IMR-90 (cell line): Measurements from ENCODE around the gene MUC6. TPM values are rescaled to one million over a fixed set of nuclear protein-coding genes. Genes with fewer than 3 reads are reported as not detected.

Source experiments
- ATAC-seq: fragments of 200-7000 bp; cut with Tn5 transposase; 2 replicates; pipeline ENCODE4 v1.9.1; 2020; ENCODE audit warnings: low read depth, mild to moderate bottlenecking, moderate library complexity
- BruUV-seq: library from RNA; stranded (reverse); fragments of 400-500 nt; replicated peaks from 2 replicates; lab custom pipeline; 2021; lab: Mats Ljungman, UMichigan
- CTCF ChIA-PET: fragments of 300-600 bp; formaldehyde crosslinking; extraction: SDS; loops from one replicate; lab custom pipeline; 2021; ENCODE audit warnings: antibody characterized with exemption; lab: Yijun Ruan, JAX
- POLR2A ChIA-PET: fragments of 300-600 bp; sonication (Branson Sonifier 250); formaldehyde crosslinking; loops from one replicate; lab custom pipeline; 2022; ENCODE audit warnings: antibody characterized with exemption; ENCODE audit not compliant: unreplicated experiment; lab: Charles Lee
- DNase-seq: peaks from one replicate; pipeline ENCODE4 v3.0.0; 2013
- H2AFZ ChIP-seq: replicated peaks from 2 replicates; pipeline ENCODE3; 2013; ENCODE audit warnings: low read length, mild to moderate bottlenecking; ENCODE audit not compliant: poor library complexity
- H2AK5ac ChIP-seq: 2 replicates; pipeline ENCODE4 v1.6.1; 2013; ENCODE audit warnings: low read depth, low read length, inconsistent platforms
- H2AK9ac ChIP-seq: replicated peaks from 2 replicates; pipeline ENCODE3; 2013; ENCODE audit warnings: mild to moderate bottlenecking, low read depth, low read length, moderate library complexity; ENCODE audit not compliant: poor library complexity
- H2BK120ac ChIP-seq: 2 replicates; pipeline ENCODE4 v1.6.1; 2013; ENCODE audit warnings: low read depth, low read length, inconsistent platforms
- H2BK15ac ChIP-seq: 3 replicates; pipeline ENCODE4 v1.6.1; 2013; ENCODE audit warnings: low read depth, low read length, inconsistent platforms
- H2BK20ac ChIP-seq: 2 replicates; pipeline ENCODE4 v1.6.1; 2013; ENCODE audit warnings: low read depth, mild to moderate bottlenecking, inconsistent platforms, low read length, moderate library complexity
- H2BK5ac ChIP-seq: 2 replicates; pipeline ENCODE4 v1.6.1; 2013; ENCODE audit warnings: mild to moderate bottlenecking, low read depth, low read length, inconsistent platforms; ENCODE audit not compliant: poor library complexity, severe bottlenecking
- H3K14ac ChIP-seq: replicated peaks from 2 replicates; pipeline ENCODE4 v1.6.1; 2013; ENCODE audit warnings: low read depth, low read length, inconsistent platforms
- H3K18ac ChIP-seq: 2 replicates; pipeline ENCODE4 v1.6.1; 2013; ENCODE audit warnings: low read depth, low read length, control low read depth
- H3K23ac ChIP-seq: 2 replicates; pipeline ENCODE4 v1.6.1; 2013; ENCODE audit warnings: low read depth, low read length, inconsistent platforms
- H3K27ac ChIP-seq: 2 replicates; pipeline ENCODE4 v1.5.1; 2013; ENCODE audit warnings: mild to moderate bottlenecking, control low read depth, low read length; ENCODE audit not compliant: insufficient read depth
- H3K27me3 ChIP-seq: 2 replicates; pipeline ENCODE4 v1.6.1; 2013; ENCODE audit warnings: low read length; ENCODE audit not compliant: control insufficient read depth, insufficient read depth
- H3K36me3 ChIP-seq: 2 replicates; pipeline ENCODE4 v1.6.1; 2013; ENCODE audit warnings: low read length, mixed read lengths; ENCODE audit not compliant: control insufficient read depth, insufficient read depth
- H3K4ac ChIP-seq: 2 replicates; pipeline ENCODE4 v1.6.1; 2013; ENCODE audit warnings: low read depth, low read length, inconsistent platforms
- H3K4me1 ChIP-seq: 2 replicates; pipeline ENCODE4 v1.6.1; 2013; ENCODE audit warnings: low read length, mixed read lengths; ENCODE audit not compliant: control insufficient read depth, insufficient read depth
- H3K4me2 ChIP-seq: 2 replicates; pipeline ENCODE4 v1.6.1; 2013; ENCODE audit warnings: low read depth, mild to moderate bottlenecking, control low read depth, low read length, moderate library complexity
- H3K4me3 ChIP-seq: 2 replicates; pipeline ENCODE4 v1.5.1; 2013; ENCODE audit warnings: low read depth, mild to moderate bottlenecking, control low read depth, low read length, moderate library complexity; ENCODE audit not compliant: insufficient read depth
- H3K56ac ChIP-seq: 2 replicates; pipeline ENCODE4 v1.6.1; 2013; ENCODE audit warnings: low read length, inconsistent platforms; ENCODE audit not compliant: insufficient read depth; ENCODE audit errors: extremely low read depth
- H3K79me1 ChIP-seq, 2 experiments: 2 replicates each; pipeline ENCODE4 v1.6.1; 2013; ENCODE audit warnings: low read length in 2 of 2, inconsistent platforms in 1 of 2, low read depth in 1 of 2
- H3K9ac ChIP-seq: 2 replicates; pipeline ENCODE4 v1.6.1; 2013; ENCODE audit warnings: low read depth, low read length, control low read depth
- H3K9me1 ChIP-seq: 2 replicates; pipeline ENCODE4 v1.6.1; 2013; ENCODE audit warnings: low read length, inconsistent platforms; ENCODE audit not compliant: insufficient read depth
- H3K9me3 ChIP-seq: 2 replicates; pipeline ENCODE4 v1.6.1; 2013; ENCODE audit warnings: low read length; ENCODE audit not compliant: control insufficient read depth, insufficient read depth
- H4K20me1 ChIP-seq: 2 replicates; pipeline ENCODE4 v1.6.1; 2013; ENCODE audit warnings: low read length, inconsistent platforms; ENCODE audit not compliant: insufficient read depth
- H4K5ac ChIP-seq: 2 replicates; pipeline ENCODE4 v1.6.1; 2013; ENCODE audit warnings: mild to moderate bottlenecking, low read depth, low read length, control low read depth
- H4K8ac ChIP-seq, 2 experiments: 2 replicates each; pipeline ENCODE4 v1.6.1; 2013; ENCODE audit warnings: low read depth in 2 of 2, low read length in 2 of 2, control low read depth in 1 of 2, inconsistent platforms in 1 of 2
- H4K91ac ChIP-seq: 2 replicates; pipeline ENCODE4 v1.6.1; 2013; ENCODE audit warnings: low read depth, low read length, inconsistent platforms; ENCODE audit not compliant: insufficient read depth
- BHLHE40 ChIP-seq: fragments of 150-350 bp; IDR thresholded peaks from 2 replicates; pipeline ENCODE4 v1.6.1; 2016; ENCODE audit warnings: mild to moderate bottlenecking, low read depth, low read length
- CEBPB ChIP-seq: IDR thresholded peaks from 2 replicates; pipeline ENCODE4 v1.6.1; 2012; ENCODE audit warnings: low read depth, low read length, improper control_type of control experiment
- CHD1 ChIP-seq: IDR thresholded peaks from 2 replicates; pipeline ENCODE4 v1.6.1; 2012; ENCODE audit warnings: low read depth, low read length, improper control_type of control experiment
- FOS ChIP-seq: fragments of 150-350 bp; IDR thresholded peaks from 2 replicates; pipeline ENCODE4 v1.6.1; 2016; ENCODE audit warnings: low read depth, low read length
- MAFK ChIP-seq: IDR thresholded peaks from 2 replicates; pipeline ENCODE4 v1.6.1; 2012; ENCODE audit warnings: low read depth, low read length, improper control_type of control experiment
- MAZ ChIP-seq: IDR thresholded peaks from 2 replicates; pipeline ENCODE4 v1.6.1; 2012; ENCODE audit warnings: low read depth, mild to moderate bottlenecking, low read length, improper control_type of control experiment, moderate library complexity, borderline replicate concordance
- MXI1 ChIP-seq: IDR thresholded peaks from 2 replicates; pipeline ENCODE4 v1.6.1; 2012; ENCODE audit warnings: low read depth, mild to moderate bottlenecking, low read length, moderate library complexity, borderline replicate concordance
- NFE2L2 ChIP-seq: fragments of 150-350 bp; IDR thresholded peaks from 2 replicates; pipeline ENCODE4 v1.6.1; 2016; ENCODE audit warnings: low read depth, mild to moderate bottlenecking, low read length
- RAD21 ChIP-seq: IDR thresholded peaks from 2 replicates; pipeline ENCODE4 v1.6.1; 2012; ENCODE audit warnings: low read length, improper control_type of control experiment
- RCOR1 ChIP-seq: IDR thresholded peaks from 2 replicates; pipeline ENCODE4 v1.6.1; 2012; ENCODE audit warnings: mild to moderate bottlenecking, low read length, improper control_type of control experiment; ENCODE audit not compliant: insufficient replicate concordance
- RFX5 ChIP-seq: IDR thresholded peaks from 2 replicates; pipeline ENCODE4 v1.8.0; 2012; ENCODE audit warnings: low read depth, mild to moderate bottlenecking, low read length, moderate library complexity
- SMC3 ChIP-seq: fragments of 150-350 bp; IDR thresholded peaks from 2 replicates; pipeline ENCODE4 v1.6.1; 2016; ENCODE audit warnings: low read depth, mild to moderate bottlenecking, antibody characterized with exemption, low read length, moderate library complexity
- USF2 ChIP-seq: fragments of 150-350 bp; IDR thresholded peaks from 2 replicates; pipeline ENCODE4 v1.6.1; 2017; ENCODE audit warnings: mild to moderate bottlenecking, antibody characterized with exemption, low read length, low read depth
- WGBS, 2 experiments: methylation state at CpG; one replicate each; pipeline versions ENCODE4 v1.1.5 to v1.1.7; 2013; ENCODE audit warnings: missing lambda C conversion rate in 2 of 2; ENCODE audit not compliant: insufficient read length in 1 of 2; ENCODE audit errors: extremely low coverage in 2 of 2; 5-methylcytosine and 5-hydroxymethylcytosine counted together
- dilution Hi-C: fragments of 300-500 bp; cut with HindIII; formaldehyde crosslinking; loops from one replicate; pipeline ENCODE4 v1.14.3; 2018; ENCODE audit warnings: low sequenced_read_pairs; ENCODE audit not compliant: unreplicated experiment
- in situ Hi-C: fragments of 300-500 bp; cut with MboI; formaldehyde crosslinking; loops from 3 replicates; pipeline ENCODE4 v1.14.3; 2019; ENCODE audit warnings: low sequenced_read_pairs, inconsistent platforms, mixed read lengths
- intact Hi-C: fragments of 100-400 bp; cut with micrococcal nuclease; formaldehyde crosslinking; loops from 2 replicates; pipeline ENCODE4 v1.10.0; 2022
- polyA plus RNA-seq, 3 experiments: library from polyadenylated mRNA; depleted of rRNA; stranded (reverse); fragments of >200 nt; gene quantifications; 2 replicates each; pipeline ENCODE4 v1.2.3, GENCODE V29; 2012; ENCODE audit warnings: low replicate concordance in 1 of 3
- total RNA-seq: library from RNA; depleted of rRNA; stranded (reverse); fragments of >200 nt; gene quantifications from 2 replicates; pipeline ENCODE4 v1.2.3, GENCODE V29; 2012
- TF ChIP-seq, protein P1 (sequence below): fragments of 150-350 bp; IDR thresholded peaks from 2 replicates; pipeline ENCODE4 v1.6.1; 2016; ENCODE audit warnings: low read depth, mild to moderate bottlenecking, low read length, moderate library complexity, borderline replicate concordance
- TF ChIP-seq, protein P2 (sequence below): conservative IDR thresholded peaks from 2 replicates; pipeline ENCODE4 v1.5.1; 2012; ENCODE audit warnings: mild to moderate bottlenecking, low read depth, low read length, improper control_type of control experiment

MUC6 gene
- total and polyA plus RNA-seq, 2 of the 4 experiments (the other 2 are of a cell fraction), result not detected

GRCh38 chr11:1077033-1077416 lies 40.5 kb upstream of the MUC6 start:
- CTCF ChIA-PET, result no interaction called here

More at GRCh38 chr11:1077033-1077416, 40.5 kb upstream of the MUC6 start:
- BruUV-seq, result no TSS peak
- no peak overlapping the region for H3K27ac ChIP-seq
- H3K18ac ChIP-seq, result no peak overlapping the region
- no peak overlapping the region for H4K8ac ChIP-seq
- WGBS, 2 experiments, result 80% methylated on average over 2 of the region's 11 CpGs; no CpG with 5 or more reads in 1 of the 2 experiments
- no peak overlapping the region for H3K4me2 ChIP-seq
- H2BK5ac ChIP-seq, result no peak overlapping the region
- H2BK120ac ChIP-seq, result no peak overlapping the region
- no peak overlapping the region for H3K4ac ChIP-seq
- H3K14ac ChIP-seq, result no peak overlapping the region
- in situ Hi-C loops, result no loop called here
- H3K36me3 ChIP-seq, result no peaks in the 10 kb centered on the region
- TF ChIP-seq, protein P1, sequence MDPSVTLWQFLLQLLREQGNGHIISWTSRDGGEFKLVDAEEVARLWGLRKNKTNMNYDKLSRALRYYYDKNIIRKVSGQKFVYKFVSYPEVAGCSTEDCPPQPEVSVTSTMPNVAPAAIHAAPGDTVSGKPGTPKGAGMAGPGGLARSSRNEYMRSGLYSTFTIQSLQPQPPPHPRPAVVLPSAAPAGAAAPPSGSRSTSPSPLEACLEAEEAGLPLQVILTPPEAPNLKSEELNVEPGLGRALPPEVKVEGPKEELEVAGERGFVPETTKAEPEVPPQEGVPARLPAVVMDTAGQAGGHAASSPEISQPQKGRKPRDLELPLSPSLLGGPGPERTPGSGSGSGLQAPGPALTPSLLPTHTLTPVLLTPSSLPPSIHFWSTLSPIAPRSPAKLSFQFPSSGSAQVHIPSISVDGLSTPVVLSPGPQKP, result no peak
- TF ChIP-seq MAZ, result no peak
- TF ChIP-seq, protein P2, sequence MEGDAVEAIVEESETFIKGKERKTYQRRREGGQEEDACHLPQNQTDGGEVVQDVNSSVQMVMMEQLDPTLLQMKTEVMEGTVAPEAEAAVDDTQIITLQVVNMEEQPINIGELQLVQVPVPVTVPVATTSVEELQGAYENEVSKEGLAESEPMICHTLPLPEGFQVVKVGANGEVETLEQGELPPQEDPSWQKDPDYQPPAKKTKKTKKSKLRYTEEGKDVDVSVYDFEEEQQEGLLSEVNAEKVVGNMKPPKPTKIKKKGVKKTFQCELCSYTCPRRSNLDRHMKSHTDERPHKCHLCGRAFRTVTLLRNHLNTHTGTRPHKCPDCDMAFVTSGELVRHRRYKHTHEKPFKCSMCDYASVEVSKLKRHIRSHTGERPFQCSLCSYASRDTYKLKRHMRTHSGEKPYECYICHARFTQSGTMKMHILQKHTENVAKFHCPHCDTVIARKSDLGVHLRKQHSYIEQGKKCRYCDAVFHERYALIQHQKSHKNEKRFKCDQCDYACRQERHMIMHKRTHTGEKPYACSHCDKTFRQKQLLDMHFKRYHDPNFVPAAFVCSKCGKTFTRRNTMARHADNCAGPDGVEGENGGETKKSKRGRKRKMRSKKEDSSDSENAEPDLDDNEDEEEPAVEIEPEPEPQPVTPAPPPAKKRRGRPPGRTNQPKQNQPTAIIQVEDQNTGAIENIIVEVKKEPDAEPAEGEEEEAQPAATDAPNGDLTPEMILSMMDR, result no peak
- no peak for TF ChIP-seq FOS
- no peak for TF ChIP-seq BHLHE40
- TF ChIP-seq USF2, result no peak
- TF ChIP-seq NFE2L2, result no peak
- no peak for TF ChIP-seq CEBPB
- no peak for TF ChIP-seq SMC3
- TF ChIP-seq RCOR1, result no peak
- TF ChIP-seq CHD1, result no peak
- TF ChIP-seq MAFK, result no peak
- no peak for TF ChIP-seq RFX5
- no peak for TF ChIP-seq MXI1
- TF ChIP-seq RAD21, result no peak
- no peak overlapping the region for H2AK5ac ChIP-seq
- DNase-seq, result no peak
- no peaks in the 10 kb centered on the region for H3K79me1 ChIP-seq
- no peak overlapping the region for H2BK15ac ChIP-seq
- no peak overlapping the region for H2AK9ac ChIP-seq
- no peaks in the 10 kb centered on the region for H3K9me3 ChIP-seq
- no peak for ATAC-seq
- H2AFZ ChIP-seq, result no peak overlapping the region
- H4K91ac ChIP-seq, result no peak overlapping the region
- H4K5ac ChIP-seq, result no peak overlapping the region
- H3K27me3 ChIP-seq, result no peaks in the 10 kb centered on the region
- no peak overlapping the region for H3K23ac ChIP-seq
- H2BK20ac ChIP-seq, result no peak overlapping the region
- no peak overlapping the region for H3K9ac ChIP-seq
- peaks cover 11% of the 10 kb centered on the region for H3K4me1 ChIP-seq
- H3K4me3 ChIP-seq, result no peak overlapping the region
- POLR2A ChIA-PET, result no interaction called here
- dilution Hi-C loops, result no loop called here
- no peaks in the 10 kb centered on the region for H4K20me1 ChIP-seq
- intact Hi-C loops, result no loop called here
- H3K9me1 ChIP-seq, result no peaks in the 10 kb centered on the region
- H3K56ac ChIP-seq, result no peak overlapping the region
